ENCODE measurements around the gene ST6GALNAC5.

ST6GALNAC5 gene

DNA sequence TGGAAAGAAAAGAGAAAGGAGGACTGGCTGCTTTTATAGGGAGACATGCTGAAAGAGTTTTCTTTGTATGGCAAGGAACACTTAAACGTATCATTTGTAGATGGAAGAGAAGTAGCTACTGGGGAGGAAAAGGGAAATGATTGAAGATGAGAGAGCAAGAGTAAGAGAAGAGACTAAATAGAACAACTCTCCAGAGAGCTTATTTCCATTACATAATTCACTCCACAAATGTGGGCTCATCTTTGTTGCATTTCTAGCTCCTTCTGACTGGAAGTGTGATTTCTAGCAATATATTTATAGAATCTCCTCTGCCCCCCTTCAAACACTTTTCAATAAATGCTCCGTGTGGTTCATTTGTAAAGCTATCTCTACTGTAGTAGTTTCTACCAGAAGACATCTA is 71.0 kb downstream of the ST6GALNAC5 start:
- TF ChIP-seq, protein P1, sequence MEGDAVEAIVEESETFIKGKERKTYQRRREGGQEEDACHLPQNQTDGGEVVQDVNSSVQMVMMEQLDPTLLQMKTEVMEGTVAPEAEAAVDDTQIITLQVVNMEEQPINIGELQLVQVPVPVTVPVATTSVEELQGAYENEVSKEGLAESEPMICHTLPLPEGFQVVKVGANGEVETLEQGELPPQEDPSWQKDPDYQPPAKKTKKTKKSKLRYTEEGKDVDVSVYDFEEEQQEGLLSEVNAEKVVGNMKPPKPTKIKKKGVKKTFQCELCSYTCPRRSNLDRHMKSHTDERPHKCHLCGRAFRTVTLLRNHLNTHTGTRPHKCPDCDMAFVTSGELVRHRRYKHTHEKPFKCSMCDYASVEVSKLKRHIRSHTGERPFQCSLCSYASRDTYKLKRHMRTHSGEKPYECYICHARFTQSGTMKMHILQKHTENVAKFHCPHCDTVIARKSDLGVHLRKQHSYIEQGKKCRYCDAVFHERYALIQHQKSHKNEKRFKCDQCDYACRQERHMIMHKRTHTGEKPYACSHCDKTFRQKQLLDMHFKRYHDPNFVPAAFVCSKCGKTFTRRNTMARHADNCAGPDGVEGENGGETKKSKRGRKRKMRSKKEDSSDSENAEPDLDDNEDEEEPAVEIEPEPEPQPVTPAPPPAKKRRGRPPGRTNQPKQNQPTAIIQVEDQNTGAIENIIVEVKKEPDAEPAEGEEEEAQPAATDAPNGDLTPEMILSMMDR (IDR thresholded peaks at IDR 0.05; ENCODE audit: low read depth, low read length) = no peak
- no peak for DNase-seq (ENCODE audit: extremely low read depth, low read depth)

- TF ChIP-seq, protein P1 (IDR thresholded peaks at IDR 0.05; ENCODE audit: low read depth, low read length) = no peak
- DNase-seq (ENCODE audit: extremely low read depth, low read depth) = peak; percentile 37
Measured at GRCh38 chr1:76939050-76939816, 72.0 kb downstream of the ST6GALNAC5 start.

DNA sequence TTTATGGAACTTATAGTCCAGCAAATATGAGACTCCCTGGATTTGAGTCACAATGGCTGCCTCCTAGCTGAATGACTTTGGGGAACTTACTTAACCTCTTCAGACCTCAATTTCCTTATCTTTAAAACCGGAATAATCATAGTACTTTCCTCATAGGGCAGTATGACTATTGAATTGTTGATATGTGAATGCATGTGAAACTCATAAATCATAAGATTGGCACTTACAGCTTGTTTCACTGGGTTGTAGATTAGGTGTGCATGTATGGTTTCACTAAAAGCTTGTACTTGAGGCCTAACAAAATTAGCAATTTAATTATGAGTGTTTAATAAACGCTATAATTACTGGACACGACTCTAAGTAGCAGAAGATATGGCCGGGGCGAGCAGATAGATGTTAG is 72.5 kb downstream of the ST6GALNAC5 start:
- no peak for DNase-seq (ENCODE audit: extremely low read depth, low read depth)
- TF ChIP-seq, protein P1 (IDR thresholded peaks at IDR 0.05; ENCODE audit: low read depth, low read length) = no peak

GRCh38 chr1:76940571-76941335 is 73.5 kb downstream of the ST6GALNAC5 start:
- no peak for DNase-seq (ENCODE audit: extremely low read depth, low read depth)
- TF ChIP-seq, protein P1 (IDR thresholded peaks at IDR 0.05; ENCODE audit: low read depth, low read length) = no peak

GRCh38 chr1:76942549-76942948 is 75.3 kb downstream of the ST6GALNAC5 start:
- TF ChIP-seq, protein P1 (IDR thresholded peaks at IDR 0.05; ENCODE audit: low read depth, low read length) = no peak

DNA sequence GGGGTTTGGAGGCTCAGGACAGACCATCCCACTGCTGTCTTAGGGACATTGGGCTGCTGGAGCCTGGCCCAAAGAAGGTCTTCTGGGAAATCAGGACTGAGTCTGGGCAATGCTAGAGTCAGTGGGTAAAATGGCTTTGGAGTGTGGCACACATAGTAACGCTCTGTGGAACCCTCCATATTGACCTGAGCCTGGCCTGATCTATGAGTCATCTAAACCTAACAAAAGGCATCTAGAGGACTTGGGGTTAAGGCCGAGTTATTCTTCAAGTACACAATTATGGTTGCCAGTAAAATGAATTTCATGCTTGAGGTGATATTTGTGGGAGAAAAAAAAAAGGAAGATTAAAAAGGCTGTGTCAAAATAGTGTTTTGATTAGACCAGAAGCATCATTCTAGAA is 77.7 kb downstream of the ST6GALNAC5 start:
- TF ChIP-seq, protein P1 (IDR thresholded peaks at IDR 0.05; ENCODE audit: low read depth, low read length) = no peak
- DNase-seq (ENCODE audit: extremely low read depth, low read depth) = no peak

More at GRCh38 chr1:76942549-76942948, 75.3 kb downstream of the ST6GALNAC5 start:
- DNase-seq (ENCODE audit: extremely low read depth, low read depth) = no peak

GRCh38 chr1:76948846-76949245 is 81.6 kb downstream of the ST6GALNAC5 start:
- DNase-seq (ENCODE audit: extremely low read depth, low read depth) = no peak
- TF ChIP-seq, protein P1 (IDR thresholded peaks at IDR 0.05; ENCODE audit: low read depth, low read length) = no peak

Data from AG09319 (cell line).